Stimulated activated CD8-positive, alpha-beta memory T cell treated with anti-CD3 and anti-CD28 coated beads, Interleukin-15, amount 100 ng/mL, for 48 hours (primary cell): Measurements from ENCODE around the gene RPA3.

ENCODE experiments used
- DNase-seq, 2 donors: peaks; one replicate each; pipeline ENCODE4 v3.0.0-alpha.2; 2020; ENCODE audit warnings: low read depth in 2 of 2

The RPA3 gene

GRCh38 chr7:7718492-7718891 lies at the start of gene RPA3:
RPA3 (minus strand) TSS chr7:7718607; CDS start chr7:7640418, 78,189 bp downstream.
- no peak for DNase-seq

GRCh38 chr7:7766671-7767070 lies 48.3 kb upstream of the RPA3 start:
- no peak for DNase-seq

- no peak for DNase-seq
Measured at GRCh38 chr7:7765422-7765821, 47.0 kb upstream of the RPA3 start.

GRCh38 chr7:7764520-7765396 lies 46.4 kb upstream of the RPA3 start:
- DNase-seq, result no peak

GRCh38 chr7:7761974-7762779 lies 43.8 kb upstream of the RPA3 start:
- no peak for DNase-seq

- DNase-seq, result no peak
Measured at GRCh38 chr7:7761340-7761973, 43.0 kb upstream of the RPA3 start.

GRCh38 chr7:7757576-7757975 lies 39.2 kb upstream of the RPA3 start:
- no peak for DNase-seq

- DNase-seq, result no peak
Measured at GRCh38 chr7:7756577-7756976, 38.2 kb upstream of the RPA3 start.

GRCh38 chr7:7751243-7752092 lies 33.1 kb upstream of the RPA3 start:
- no peak for DNase-seq

GRCh38 chr7:7750571-7751242 lies 32.3 kb upstream of the RPA3 start:
- DNase-seq, result no peak

GRCh38 chr7:7746458-7746857 lies 28.1 kb upstream of the RPA3 start:
- no peak for DNase-seq

- no peak for DNase-seq
Measured at GRCh38 chr7:7745966-7746365, 27.6 kb upstream of the RPA3 start.

GRCh38 chr7:7745258-7745657 lies 26.9 kb upstream of the RPA3 start:
- no peak for DNase-seq

GRCh38 chr7:7742223-7742622 lies 23.8 kb upstream of the RPA3 start:
- no peak for DNase-seq

GRCh38 chr7:7740037-7740355 lies 21.6 kb upstream of the RPA3 start:
- no peak for DNase-seq

- no peak for DNase-seq
Measured at GRCh38 chr7:7739204-7740036, 21.0 kb upstream of the RPA3 start.

- no peak for DNase-seq
Measured at GRCh38 chr7:7738622-7739021, 20.2 kb upstream of the RPA3 start.

- DNase-seq, result no peak
Measured at GRCh38 chr7:7738177-7738576, 19.8 kb upstream of the RPA3 start.

- DNase-seq, result no peak
Measured at GRCh38 chr7:7737674-7738073, 19.3 kb upstream of the RPA3 start.

- no peak for DNase-seq
Measured at GRCh38 chr7:7736671-7737070, 18.3 kb upstream of the RPA3 start.
